ENCODE data around the gene ZCCHC17.

The ZCCHC17 gene

DNA sequence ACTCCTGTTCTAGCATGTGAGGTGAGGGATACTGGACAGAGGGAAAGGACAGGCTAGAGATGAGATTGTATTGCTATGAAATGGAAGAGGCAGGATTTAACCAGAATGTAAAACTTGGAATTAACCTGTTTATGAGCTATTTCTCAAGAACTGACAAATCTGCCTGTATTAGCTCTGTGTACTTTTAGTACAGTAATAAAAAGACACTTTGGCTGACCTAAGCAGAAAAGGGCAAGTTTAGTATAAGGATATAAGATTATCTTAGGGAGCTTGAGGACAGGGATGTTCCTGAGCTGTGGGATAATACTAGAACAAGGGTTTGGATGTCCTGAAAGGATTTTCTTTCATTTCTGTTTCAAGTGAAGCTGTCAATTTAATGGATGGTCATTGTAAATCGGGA lies 11.2 kb downstream of the ZCCHC17 start:
- no peak for DNase-seq

DNA sequence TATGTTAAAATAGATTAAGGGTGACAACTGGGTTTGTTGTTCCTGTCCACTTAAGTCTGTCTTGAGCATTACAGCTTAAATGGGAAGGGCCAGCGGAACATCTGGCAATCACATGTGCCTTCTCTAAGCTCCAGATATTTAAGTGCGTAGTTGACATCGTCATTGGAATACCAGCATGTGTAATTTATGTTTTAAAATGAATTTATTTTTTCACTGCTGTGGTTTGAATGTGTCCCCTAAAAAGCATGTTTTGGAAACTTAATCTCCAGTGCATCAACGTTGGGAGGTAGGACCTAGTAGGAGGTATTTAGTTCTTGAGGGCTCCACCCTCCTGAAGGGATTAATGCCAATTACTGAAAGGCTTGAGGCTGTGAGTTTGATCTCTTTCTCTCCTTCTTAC lies 13.4 kb downstream of the ZCCHC17 start:
- no peak for DNase-seq

DNA sequence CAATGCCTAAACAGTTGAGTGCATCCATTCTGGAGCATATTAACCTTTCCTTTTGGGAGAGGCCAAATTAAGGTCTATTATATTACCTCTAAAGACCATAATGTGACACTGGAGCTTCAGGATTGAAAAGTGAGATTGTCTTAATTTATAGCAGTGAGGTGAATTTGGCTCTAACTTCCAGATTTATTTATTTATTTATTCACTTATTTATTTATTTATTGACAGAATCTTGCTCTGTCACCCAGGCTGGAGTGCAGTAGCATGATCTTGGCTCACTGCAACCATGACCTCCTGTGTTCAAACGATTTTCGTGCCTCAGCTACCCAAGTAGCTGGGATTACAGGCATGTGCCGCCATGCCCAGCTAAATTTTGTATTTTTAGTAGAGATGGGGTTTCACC lies 19.1 kb downstream of the ZCCHC17 start:
- DNase-seq, result peak; percentile 71

DNA sequence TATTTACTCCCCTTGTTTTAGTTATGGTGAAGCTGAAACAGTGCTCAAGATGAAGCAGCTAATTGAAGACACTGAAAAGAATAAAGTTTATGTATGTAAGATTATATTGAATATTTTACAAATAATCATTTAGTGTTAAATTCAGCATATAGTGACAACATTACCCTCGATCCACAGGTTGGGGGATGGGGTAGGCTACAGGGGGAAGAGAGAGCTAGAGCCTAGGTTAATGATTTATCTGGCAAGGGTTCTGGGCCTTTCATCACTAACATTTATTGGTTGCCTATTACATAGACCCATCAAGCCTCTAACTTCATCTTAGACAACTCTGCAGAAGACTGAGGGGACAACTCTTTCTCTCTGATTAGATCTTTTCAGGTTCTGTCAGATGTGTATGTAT lies 21.3 kb downstream of the ZCCHC17 start:
- DNase-seq, result no peak

DNA sequence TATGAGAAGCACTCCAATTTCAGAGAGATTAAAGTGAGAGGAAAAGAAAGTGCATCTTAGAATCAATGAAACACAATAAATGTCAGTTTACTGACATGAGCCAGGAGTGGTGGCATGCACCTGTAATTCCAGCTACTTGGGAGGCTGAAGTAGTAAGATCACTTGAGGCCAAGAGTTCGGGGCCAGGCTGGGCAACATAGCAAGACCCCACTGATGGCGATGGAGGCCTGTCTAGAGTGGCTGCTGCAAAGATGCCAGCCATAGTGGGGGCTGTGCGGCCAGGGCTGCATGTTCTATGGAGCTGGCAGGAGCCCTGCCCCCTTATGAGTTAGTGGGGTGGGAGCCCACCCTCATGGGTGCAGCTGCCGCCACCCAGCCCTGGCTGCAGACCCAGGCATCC lies 27.3 kb downstream of the ZCCHC17 start:
- no peak for DNase-seq

DNA sequence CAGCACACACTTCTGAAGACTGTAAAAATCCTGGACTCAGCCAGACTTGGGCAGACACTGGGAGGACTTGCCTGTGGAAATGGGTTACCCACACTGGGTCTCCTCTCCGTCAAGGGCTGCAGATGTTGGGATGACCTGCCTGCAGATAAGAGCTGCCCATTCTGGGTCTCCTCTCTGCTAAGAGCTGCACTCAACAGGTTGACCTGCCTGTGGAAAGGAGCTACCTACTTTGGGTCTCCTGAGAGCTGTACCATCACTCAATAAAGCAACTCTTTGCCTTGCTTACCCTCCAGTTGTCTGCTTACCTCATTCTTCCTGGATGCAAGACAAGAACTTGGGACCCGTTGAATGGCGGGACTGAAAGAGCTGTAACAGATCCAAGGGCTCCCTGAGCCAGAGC lies 28.2 kb downstream of the ZCCHC17 start:
- no peak for DNase-seq

DNA sequence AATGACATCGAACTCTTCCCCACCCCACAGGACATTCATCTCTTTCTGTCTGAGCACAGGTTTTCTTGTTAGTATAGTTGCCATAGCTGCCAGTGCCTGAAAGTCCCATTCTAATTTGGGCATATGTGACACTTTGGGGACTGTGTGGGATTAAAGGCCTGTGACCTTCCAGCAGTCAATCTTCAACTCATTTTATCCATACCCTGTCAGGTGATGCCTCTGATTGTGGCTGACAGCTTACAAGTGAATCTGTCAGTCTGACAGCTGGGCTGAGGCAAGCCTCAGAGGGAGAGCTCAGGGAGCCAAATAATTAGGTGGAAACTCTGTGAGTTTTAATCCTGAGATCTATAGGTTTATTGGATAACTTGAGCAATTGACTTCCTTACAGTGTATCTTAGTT lies 29.6 kb downstream of the ZCCHC17 start:
- DNase-seq, result no peak

DNA sequence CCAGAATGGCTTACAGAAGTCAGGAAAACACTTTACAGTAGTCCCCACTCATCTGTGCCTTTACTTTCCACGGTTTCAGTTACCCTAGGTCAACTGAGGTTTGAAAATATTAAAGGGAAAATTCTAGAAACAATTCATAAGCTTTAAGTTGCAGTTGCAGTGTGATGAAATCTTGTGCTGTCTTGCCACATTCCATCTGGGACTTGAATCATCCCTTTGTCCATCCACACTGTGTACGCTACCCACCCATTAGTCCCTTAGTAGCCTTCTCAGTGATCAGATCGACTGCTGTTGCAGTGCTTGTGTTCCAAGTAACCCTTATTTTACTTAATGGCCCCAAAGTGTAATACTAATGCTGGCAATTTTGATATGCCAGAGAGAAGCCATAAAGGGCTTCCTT lies 30.5 kb downstream of the ZCCHC17 start:
- no peak for DNase-seq

DNA sequence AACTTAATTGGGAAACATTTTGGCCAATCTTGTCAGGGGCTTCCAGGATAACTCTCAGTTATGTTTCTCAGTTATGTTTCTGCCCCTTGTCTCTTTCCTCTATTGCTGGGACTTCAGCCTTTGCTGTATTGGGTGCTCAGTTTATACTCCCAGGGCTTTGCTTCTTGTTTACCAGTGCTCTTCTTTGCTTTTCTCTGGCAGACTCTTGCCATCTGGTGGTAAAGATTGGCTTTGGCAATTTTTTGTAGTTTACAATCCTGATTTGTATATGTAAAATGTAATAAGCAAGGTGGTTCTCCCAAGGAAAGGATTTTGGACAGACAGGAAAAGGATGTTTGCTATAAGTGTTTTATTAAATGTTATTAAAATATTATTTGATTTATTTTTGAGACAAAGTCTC lies 38.2 kb downstream of the ZCCHC17 start:
- peak; percentile 52 for DNase-seq

DNA sequence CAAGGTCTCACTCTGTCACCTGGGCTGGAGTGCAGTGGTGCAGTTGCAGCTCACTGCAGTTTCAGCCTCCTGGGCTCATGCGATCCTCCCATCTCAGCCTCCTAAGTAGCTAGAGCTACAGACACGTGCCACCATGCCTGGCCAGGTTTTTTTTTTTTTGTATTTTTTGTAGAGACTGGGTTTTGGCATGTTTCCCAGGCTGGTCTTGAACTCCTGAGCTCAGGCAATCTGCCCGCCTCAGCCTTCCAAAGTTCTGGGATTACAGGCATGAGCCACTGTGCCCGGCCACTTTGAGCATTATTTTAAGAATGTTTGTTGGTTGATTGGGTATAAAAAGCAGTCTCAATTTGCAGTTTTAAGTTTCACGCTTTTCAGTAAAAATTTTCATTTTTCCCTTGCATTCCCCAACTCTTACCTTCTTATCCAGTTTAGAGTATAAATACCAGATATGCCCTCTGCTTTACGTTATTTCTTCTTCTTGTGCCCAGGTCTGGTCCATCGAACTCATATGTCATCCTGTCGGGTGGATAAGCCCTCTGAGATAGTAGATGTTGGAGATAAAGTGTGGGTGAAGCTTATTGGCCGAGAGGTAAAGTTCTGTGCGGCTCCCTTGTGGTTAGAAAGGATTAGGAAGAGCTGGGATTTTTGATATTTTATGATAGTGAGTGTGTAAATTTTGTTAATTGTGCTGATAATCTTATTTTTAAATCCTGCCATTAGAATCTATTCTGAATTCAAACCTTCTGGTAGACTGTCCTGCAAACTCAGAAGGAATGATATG lies 40.0 kb downstream of the ZCCHC17 start:
- DNase-seq, result no peak

DNA sequence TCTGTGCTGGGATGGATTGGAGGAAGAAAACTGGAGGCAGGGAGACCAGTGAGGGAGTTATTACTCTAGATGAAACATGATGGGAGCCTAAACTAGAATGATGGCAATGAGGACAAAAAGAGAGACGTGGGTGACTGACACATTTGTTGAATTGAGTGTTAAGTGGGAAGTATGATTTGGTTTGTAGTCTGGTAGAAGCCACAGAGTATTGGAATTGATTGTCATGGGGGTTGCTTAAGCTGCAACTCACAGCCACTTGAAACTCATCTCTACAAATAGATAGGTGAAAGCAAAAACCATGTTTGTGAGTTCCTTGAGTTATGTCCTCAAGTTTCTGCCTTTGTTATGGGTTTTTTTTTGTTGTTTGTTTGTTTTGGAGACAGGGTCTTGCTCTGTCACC lies 47.7 kb downstream of the ZCCHC17 start:
- DNase-seq, result no peak

DNA sequence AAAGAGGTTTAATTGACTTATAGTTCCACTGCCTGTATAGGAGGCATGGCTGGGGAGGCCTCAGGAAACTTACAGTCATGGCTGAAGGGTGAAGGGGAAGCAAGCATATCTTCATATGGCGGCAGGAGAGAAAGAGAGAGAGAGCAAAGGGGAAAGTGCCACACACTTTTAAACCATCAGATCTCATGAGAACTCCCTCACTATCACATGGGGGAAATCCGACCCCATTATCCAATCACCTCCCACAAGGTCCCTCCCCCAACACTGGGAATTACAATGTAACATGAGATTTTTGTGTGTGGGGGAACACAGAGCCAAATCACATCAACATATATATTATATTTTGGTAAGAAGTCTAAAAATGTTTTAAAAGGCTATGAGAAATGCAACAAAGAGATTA lies 48.8 kb downstream of the ZCCHC17 start:
- DNase-seq, result no peak

DNA sequence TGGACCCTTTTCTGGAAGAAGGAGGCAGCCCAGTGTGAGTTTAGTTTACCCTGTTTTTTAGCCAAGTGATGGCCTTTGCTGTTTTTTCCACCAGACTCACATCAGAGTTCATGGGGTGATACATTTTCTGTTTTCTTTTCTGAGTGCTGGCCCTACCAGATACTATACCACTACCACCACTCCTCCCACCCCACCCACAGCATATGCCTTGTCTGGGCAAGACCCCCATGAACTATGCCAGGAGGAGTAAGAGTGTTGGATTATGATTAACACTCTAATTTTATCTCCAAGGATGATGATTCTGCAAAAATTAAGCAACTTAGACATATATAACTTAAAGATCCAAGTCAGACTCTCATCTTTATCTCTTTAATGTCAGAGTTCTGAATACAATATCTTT lies 50.0 kb downstream of the ZCCHC17 start:
- DNase-seq, result no peak

DNA sequence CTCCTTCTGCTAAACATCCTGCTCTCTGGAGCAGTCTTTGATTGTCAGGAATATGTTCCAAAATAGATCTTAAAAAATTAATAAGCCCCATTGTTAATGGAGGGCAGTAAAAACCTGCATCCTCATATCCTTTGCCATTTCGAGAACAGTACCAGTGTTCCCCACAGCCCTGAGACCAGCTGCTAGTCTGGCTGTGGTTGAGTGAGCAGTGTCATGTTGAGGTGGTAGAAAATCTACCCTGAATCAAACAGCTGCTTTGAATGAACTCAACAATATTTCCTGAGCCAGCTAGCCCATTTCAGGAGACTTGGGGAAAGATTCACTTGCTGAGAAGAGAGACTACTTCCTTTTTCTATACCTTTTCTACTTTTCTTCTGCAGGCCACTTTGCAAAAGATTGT lies 51.6 kb downstream of the ZCCHC17 start:
- no peak for DNase-seq

DNA sequence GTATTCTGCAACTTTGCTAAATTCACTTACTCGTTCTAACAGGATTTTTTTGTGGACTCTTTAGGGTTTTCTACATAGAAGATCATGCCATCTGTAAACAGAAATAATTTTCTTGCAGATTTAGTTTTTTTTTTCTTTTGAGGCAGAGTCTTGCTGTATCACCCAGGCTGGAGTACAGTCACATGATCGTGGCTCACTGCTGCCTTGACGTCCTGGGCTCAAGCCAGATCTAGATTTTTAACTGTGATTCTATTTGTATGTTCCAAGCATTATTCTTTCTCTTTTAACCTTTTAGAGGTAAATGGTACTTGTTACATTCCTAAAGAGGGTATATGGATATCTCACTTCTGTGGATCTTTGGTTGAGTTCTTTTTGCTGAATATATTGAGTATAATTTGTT lies 57.5 kb downstream of the ZCCHC17 start:
- no peak for DNase-seq

DNA sequence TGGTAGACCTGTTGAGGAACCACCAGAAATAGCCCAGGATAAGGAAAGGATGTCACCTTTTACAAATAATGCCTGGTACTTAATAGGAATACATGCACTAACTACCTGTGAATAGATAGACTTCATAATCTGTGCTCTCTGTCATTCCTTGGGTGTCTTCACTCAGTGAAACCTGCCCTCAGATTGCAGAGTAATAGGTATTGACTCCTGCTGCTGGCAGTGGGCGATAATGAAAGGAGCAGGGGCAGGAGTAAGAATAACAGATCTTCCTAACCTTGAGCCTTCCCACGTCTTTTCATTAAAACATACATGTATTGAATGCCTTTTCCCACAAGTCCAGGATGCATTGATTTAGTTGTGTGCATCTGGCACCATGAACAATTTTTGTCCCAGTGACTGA lies 59.6 kb downstream of the ZCCHC17 start:
- DNase-seq, result no peak

DNA sequence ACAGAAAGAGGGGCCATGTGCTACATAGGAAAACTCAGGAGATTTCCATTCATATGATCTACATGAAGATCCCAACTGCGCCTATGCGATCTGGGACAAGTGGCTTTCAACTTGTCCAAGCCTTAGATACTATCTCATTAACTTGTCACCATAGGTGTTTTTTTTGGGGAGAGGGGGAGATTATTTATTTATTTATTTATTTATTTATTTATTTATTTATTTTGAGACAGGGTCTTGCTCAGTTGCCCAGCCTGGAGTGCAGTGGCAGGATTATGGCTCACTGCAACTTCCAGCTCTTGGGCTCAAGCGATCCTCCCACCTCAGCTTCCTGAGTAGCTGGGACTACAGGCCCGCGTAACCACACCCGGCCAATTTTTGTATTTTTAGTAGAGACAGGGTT lies 64.8 kb downstream of the ZCCHC17 start:
- DNase-seq, result no peak

DNA sequence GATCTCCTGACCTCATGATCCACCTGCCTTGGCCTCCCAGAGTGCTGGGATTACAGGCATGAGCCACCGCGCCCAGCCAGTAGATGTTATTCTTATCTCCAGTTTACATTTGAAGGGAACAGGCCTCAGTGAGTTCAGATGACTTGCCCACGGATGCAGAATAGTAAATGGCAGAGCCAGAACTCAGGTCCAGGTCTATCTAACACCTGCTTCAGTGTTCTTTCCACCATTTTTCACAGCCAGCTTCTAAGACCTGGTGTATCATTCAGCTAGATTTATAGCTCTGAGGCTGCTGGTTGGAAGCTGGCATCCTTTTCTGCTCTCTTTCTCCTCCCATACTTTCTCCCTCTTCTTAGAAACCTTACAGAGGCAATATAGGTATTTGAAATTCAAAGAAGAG lies 65.2 kb downstream of the ZCCHC17 start:
- DNase-seq, result no peak

DNA sequence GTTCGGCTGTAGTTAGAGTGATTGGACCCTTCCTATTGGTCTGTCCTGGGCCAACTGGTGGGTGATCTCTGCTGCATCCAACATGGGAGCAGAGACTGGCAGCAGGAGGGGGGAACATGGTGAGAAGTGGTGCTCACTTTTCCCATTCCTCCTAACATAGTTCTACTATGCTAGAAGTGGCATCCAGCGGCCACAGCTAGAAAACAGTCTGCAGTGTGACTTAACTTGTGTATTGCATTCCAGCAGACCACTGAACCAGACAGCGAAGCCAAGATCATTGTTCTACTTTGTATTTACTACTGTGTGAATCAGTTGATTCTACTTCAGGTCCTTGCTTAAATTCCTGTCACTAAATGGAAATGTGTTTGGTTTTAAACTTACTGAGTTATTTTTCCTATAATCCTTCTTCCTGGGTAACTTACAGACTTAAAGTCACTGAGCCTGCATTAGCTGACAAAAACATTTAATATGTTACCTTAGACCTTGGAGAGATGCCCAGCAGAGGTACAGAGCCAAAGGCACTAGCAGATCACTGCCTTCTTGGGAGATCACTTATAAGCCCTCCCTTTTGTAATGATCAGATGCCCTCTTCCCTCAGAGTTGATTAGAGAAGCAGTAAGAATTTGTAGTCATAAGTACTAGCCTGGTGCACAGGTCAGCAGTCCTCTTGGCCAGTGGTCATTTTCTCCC lies 67.9 kb downstream of the ZCCHC17 start:
- DNase-seq, result no peak

DNA sequence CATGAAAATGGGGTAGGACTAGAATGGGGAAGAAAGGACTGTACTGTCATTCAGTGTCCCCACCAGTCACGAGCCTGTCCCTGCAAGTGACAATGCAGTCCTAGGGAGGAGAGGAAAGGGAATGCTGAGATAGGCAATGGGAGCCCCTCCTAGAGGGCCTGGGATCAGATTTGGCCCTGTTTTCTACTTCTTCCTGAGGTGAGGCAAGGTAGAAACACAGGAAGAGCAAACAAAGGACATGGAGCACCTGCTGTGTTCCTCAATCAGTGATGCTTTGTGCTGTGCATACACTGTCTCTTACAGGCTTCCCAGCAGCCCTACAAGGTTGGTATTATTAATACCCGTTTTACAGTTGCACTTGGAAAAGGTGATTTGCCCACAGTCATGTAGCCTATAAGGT lies 70.0 kb downstream of the ZCCHC17 start:
- peak; percentile 68 for DNase-seq

DNA sequence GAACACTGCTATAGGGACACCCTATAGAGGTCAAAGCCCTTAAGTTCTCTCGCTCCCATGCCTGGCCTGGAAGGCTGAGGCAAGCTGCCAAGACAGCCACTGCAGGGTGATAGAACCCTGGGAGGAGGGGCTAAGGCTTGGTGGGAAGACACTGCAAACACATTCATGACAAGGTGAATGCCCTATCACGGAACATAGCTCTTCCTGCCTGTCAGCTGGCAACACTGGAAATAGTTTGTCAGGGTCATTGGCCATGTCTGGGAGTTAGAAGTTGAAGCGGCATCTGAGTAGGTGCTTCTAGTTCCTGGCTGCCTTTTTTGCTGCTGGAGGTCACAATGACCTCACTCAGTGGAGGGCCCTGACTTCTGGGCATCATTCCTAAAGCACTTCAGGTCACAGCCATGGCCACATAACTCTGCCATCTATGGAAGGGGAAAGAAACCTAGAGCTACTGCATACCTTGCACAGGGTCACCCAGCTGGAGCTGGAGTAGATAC lies 71.8 kb downstream of the ZCCHC17 start:
- no peak for DNase-seq

DNA sequence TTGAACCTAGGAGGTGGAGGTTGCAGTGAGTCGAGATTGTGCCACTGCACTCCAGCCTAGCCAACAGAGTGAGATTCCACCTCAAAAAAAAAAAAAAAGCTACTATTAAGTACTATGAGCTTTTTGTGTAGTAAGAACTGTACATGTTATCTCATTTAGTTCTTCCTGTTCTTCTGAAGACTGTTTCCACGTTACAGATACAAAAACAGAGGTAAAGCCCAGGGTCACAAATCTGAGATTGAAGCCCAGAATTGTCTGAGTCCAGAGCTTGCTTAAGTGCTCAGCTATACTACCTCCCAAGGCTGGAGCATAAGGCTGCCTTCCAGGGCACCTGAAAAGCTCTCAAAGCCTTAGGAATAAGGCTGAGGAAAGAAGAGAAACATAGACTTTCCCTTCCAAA lies 73.2 kb downstream of the ZCCHC17 start:
- DNase-seq, result no peak

DNA sequence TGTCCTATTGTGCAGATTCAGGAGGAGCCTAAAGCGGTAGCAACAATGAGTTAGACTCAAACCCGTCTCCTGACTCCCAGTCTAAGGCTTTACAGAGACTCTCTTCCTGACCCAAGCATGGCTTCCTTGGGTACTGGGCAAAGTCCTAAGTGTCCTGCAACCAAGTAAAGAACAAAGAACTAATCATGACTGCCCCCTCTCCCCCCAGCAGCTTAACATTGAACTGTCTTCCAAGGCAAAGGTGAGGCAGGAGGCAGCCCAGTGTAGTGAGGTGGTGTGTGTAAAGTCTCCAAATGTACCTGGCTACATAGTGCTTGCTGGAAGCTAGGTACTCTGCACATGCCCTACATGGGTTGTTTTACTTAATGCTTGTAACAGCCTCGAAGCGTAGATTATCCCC lies 73.7 kb downstream of the ZCCHC17 start:
- no peak for DNase-seq

DNA sequence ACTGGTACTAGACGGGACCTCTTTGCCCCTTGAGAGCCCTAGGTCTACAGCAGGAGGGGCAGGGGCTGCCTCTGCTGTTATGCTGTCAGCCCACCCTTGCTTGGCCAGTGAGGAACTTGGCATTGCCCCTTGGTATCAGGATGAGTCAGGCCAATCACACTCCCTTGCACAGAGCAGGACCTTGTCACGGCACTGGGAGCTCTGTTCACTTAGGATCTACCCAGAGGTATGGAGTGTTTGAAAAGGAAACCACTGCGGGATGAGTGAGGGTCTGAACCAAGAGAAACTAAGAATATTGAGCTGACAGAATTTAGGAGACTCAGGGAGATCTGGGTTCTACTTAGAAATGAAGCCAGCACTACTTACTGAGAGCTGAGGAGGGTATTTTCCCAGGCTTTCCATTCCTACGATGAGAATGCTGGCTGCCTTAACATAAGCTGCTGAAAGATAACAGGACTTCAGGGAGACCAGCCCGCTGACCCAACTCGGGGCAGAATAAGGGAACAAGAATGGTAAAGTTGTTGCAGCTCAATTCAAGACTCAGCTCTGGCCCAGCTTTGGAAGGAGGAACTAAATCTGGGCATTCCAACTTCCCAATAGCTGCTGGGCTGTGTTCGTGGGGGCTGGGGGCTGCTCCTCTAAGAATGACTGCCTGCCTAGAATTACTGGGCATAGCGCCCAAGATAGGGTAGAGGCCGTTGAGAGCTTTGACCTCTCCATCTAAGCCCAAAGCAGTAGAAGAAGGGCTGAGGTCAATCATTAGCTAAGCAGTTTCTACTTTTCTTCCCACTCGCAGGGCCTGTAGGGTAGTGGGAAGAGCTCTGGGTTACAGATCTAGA lies 74.5 kb downstream of the ZCCHC17 start:
- no peak for DNase-seq
